SKM-1 treated with dmso at 0.1 percent for 144 hours (cell line): ENCODE measurements around the gene PPP6R1.

Experiments used
- DNase-seq: peaks from one replicate; lab custom pipeline; 2025; ENCODE audit not compliant: unreplicated experiment; lab: John Stamatoyannopoulos, UW

The PPP6R1 gene

GRCh38 chr19:55186080-55186479 is 72.7 kb downstream of the PPP6R1 start:
- DNase-seq = no peak

DNA sequence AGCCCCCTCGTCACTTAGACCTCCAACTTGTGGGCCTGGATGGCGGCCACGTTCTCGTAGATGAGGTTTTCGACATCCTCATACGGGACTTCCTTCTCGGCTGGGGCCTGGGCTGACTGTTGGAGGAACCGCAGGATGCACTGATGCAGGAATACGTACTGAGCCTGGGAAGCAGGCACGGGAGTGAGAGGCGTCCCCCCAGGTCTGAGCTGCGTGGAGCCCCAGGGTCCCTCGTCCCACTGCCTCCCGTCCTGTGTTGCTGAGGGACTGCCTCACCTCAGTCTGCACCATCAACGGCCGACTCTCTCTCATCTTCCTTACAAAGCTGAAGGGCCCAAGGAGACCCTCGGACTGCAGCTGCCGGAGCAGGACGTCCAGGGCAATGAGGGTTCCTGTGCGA is 77.1 kb downstream of the PPP6R1 start:
- DNase-seq = no peak
